ENCODE measurements around the gene THOC1.

Gene THOC1

DNA sequence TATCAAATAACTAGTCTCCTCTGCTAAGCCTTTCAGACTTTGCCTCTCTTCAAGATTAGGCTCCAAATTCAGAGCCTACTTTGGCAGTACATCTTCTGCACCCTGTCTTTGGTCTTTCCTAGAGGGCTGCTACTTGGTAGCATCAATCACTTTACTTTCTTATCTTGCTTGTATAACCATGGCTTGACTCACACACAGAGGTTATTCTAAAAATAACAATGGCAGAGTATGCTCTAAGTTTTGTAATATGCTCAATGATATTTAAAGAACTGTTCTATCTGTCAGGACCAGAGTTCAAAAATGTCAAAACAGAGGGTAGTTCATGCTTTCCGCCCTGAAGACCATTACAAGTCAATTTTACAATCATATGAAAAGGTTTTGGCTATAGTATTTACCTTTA is 27.7 kb downstream of the THOC1 start:
- H3K27ac ChIP-seq (replicated peaks), result no peak overlapping the region
- no peak for DNase-seq (ENCODE audit: low read depth in 1 of 2, low spot score in 1 of 2)
- TF ChIP-seq, protein P1, sequence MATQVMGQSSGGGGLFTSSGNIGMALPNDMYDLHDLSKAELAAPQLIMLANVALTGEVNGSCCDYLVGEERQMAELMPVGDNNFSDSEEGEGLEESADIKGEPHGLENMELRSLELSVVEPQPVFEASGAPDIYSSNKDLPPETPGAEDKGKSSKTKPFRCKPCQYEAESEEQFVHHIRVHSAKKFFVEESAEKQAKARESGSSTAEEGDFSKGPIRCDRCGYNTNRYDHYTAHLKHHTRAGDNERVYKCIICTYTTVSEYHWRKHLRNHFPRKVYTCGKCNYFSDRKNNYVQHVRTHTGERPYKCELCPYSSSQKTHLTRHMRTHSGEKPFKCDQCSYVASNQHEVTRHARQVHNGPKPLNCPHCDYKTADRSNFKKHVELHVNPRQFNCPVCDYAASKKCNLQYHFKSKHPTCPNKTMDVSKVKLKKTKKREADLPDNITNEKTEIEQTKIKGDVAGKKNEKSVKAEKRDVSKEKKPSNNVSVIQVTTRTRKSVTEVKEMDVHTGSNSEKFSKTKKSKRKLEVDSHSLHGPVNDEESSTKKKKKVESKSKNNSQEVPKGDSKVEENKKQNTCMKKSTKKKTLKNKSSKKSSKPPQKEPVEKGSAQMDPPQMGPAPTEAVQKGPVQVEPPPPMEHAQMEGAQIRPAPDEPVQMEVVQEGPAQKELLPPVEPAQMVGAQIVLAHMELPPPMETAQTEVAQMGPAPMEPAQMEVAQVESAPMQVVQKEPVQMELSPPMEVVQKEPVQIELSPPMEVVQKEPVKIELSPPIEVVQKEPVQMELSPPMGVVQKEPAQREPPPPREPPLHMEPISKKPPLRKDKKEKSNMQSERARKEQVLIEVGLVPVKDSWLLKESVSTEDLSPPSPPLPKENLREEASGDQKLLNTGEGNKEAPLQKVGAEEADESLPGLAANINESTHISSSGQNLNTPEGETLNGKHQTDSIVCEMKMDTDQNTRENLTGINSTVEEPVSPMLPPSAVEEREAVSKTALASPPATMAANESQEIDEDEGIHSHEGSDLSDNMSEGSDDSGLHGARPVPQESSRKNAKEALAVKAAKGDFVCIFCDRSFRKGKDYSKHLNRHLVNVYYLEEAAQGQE (IDR thresholded peaks at IDR 0.05; ENCODE audit: insufficient replicate concordance, low read depth), result no peak
- TF ChIP-seq, protein P2, sequence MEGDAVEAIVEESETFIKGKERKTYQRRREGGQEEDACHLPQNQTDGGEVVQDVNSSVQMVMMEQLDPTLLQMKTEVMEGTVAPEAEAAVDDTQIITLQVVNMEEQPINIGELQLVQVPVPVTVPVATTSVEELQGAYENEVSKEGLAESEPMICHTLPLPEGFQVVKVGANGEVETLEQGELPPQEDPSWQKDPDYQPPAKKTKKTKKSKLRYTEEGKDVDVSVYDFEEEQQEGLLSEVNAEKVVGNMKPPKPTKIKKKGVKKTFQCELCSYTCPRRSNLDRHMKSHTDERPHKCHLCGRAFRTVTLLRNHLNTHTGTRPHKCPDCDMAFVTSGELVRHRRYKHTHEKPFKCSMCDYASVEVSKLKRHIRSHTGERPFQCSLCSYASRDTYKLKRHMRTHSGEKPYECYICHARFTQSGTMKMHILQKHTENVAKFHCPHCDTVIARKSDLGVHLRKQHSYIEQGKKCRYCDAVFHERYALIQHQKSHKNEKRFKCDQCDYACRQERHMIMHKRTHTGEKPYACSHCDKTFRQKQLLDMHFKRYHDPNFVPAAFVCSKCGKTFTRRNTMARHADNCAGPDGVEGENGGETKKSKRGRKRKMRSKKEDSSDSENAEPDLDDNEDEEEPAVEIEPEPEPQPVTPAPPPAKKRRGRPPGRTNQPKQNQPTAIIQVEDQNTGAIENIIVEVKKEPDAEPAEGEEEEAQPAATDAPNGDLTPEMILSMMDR (IDR thresholded peaks at IDR 0.05; ENCODE audit: insufficient read depth, low read length), result no peak
- TF ChIP-seq GABPA (IDR thresholded peaks at IDR 0.05; ENCODE audit: low read depth), result no peak
- TF ChIP-seq SPI1 (IDR thresholded peaks at IDR 0.05; ENCODE audit: borderline replicate concordance, low read depth), result no peak
- no peak for TF ChIP-seq POLR2AphosphoS5 (IDR thresholded peaks at IDR 0.05; ENCODE audit: low read depth)
- H3K27me3 ChIP-seq (ENCODE audit: insufficient read depth, poor library complexity, severe bottlenecking), result no peaks in the 10 kb centered on the region
- no peak overlapping the region for H3K4me3 ChIP-seq (replicated peaks; ENCODE audit: insufficient read depth, low read length)

DNA sequence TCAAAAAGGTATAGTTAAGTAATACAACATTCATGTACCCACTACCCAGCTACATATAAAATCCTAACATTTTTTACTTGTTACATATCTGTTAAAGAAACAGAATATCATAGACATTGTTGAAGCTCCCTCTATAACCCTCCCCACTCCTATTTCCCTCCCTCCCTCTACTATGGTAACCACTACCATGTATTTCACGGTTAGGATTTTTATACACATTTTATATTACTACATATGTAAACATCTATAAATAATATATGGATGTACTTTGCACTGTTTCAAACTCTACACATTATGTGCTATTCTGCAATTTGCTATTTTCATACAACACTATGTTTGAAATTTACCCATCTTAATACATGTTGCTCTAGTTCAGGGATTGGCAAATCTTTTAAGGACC is 36.3 kb downstream of the THOC1 start:
- no peak overlapping the region for H3K27ac ChIP-seq (replicated peaks)
- no peaks in the 10 kb centered on the region for H3K27me3 ChIP-seq (ENCODE audit: insufficient read depth, poor library complexity, severe bottlenecking)
- TF ChIP-seq GABPA (IDR thresholded peaks at IDR 0.05; ENCODE audit: low read depth) (no peak), POLR2AphosphoS5 (IDR thresholded peaks at IDR 0.05; ENCODE audit: low read depth) (no peak), SPI1 (IDR thresholded peaks at IDR 0.05; ENCODE audit: borderline replicate concordance, low read depth) (no peak)
- TF ChIP-seq, protein P2 (IDR thresholded peaks at IDR 0.05; ENCODE audit: insufficient read depth, low read length), result no peak
- TF ChIP-seq, protein P1 (IDR thresholded peaks at IDR 0.05; ENCODE audit: insufficient replicate concordance, low read depth), result no peak
- no peak overlapping the region for H3K4me3 ChIP-seq (replicated peaks; ENCODE audit: insufficient read depth, low read length)
- DNase-seq (ENCODE audit: low read depth in 1 of 2, low spot score in 1 of 2), result no peak

DNA sequence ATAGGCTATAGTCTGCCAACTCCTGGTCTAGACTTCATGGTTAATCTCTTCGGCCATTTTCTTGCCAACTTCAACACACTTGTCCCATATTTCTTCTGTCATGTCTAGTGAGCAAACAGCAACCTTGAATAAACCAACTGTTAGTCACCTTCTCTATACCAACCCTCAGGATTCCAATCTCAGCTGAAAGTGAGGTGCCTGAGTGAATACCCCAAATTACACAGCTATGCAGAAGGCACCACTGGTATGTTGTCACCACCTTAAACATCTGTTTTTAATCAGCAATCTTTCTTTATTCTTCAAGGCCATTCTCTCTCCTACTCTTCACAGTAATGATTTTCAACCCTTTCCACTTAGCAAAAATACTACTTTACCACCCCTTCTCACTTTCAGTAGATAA is 39.3 kb downstream of the THOC1 start:
- DNase-seq (ENCODE audit: low read depth in 1 of 2, low spot score in 1 of 2), result no peak
- H3K4me3 ChIP-seq (replicated peaks; ENCODE audit: insufficient read depth, low read length), result no peak overlapping the region
- H3K27me3 ChIP-seq (ENCODE audit: insufficient read depth, poor library complexity, severe bottlenecking), result no peaks in the 10 kb centered on the region
- TF ChIP-seq, protein P1 (IDR thresholded peaks at IDR 0.05; ENCODE audit: insufficient replicate concordance, low read depth), result no peak
- TF ChIP-seq SPI1 (IDR thresholded peaks at IDR 0.05; ENCODE audit: borderline replicate concordance, low read depth), result no peak
- TF ChIP-seq, protein P2 (IDR thresholded peaks at IDR 0.05; ENCODE audit: insufficient read depth, low read length), result no peak
- no peak for TF ChIP-seq POLR2AphosphoS5 (IDR thresholded peaks at IDR 0.05; ENCODE audit: low read depth)
- TF ChIP-seq GABPA (IDR thresholded peaks at IDR 0.05; ENCODE audit: low read depth), result no peak
- H3K27ac ChIP-seq (replicated peaks), result no peak overlapping the region
